RKO (cell line): ENCODE measurements around the gene FNDC3B.
"Not testable (repeated sequence)": the region's sequence is repeated elsewhere in the genome, so short reads cannot be mapped to it uniquely, and the experiment has no call there.

Source experiments
- DNase-seq: peaks from one replicate; pipeline ENCODE4 v3.0.0-alpha.2; 2016; ENCODE audit warnings: low spot score

FNDC3B gene

GRCh38 chr3:172031996-172032395 is 7.4 kb upstream of the FNDC3B start:
- DNase-seq = no peak

GRCh38 chr3:172033396-172033795 is 6.0 kb upstream of the FNDC3B start:
- no peak for DNase-seq

GRCh38 chr3:172034786-172035685 is 4.3 kb upstream of the FNDC3B start:
- peak; percentile 55 for DNase-seq

- DNase-seq = no peak
These were observed 2.7 kb upstream of the FNDC3B start for GRCh38 chr3:172036541-172037215.

GRCh38 chr3:172038798-172039435 is 461 bp upstream of the FNDC3B start:
- peak; percentile 19 for DNase-seq

GRCh38 chr3:172040078-172040980 is 951 bp downstream of the FNDC3B start:
- peak; percentile 77 for DNase-seq

GRCh38 chr3:172040981-172041963 is 1.9 kb downstream of the FNDC3B start:
- DNase-seq = peak; percentile 63

- no peak for DNase-seq
These were observed 2.8 kb downstream of the FNDC3B start for GRCh38 chr3:172042136-172042662.

GRCh38 chr3:172042663-172043179 is 3.3 kb downstream of the FNDC3B start:
- not testable (repeated sequence) for DNase-seq

GRCh38 chr3:172043233-172043632 is 3.9 kb downstream of the FNDC3B start:
- DNase-seq = no peak

- DNase-seq = no peak
These were observed 4.4 kb downstream of the FNDC3B start for GRCh38 chr3:172043766-172044165.

GRCh38 chr3:172044833-172045585 is 5.6 kb downstream of the FNDC3B start:
- no peak for DNase-seq

GRCh38 chr3:172046268-172046915 is 7.0 kb downstream of the FNDC3B start:
- DNase-seq = no peak

GRCh38 chr3:172047567-172048115 is 8.3 kb downstream of the FNDC3B start:
- no peak for DNase-seq

- DNase-seq = no peak
These were observed 9.2 kb downstream of the FNDC3B start for GRCh38 chr3:172048599-172048998.

- DNase-seq = no peak
These were observed 12.1 kb downstream of the FNDC3B start for GRCh38 chr3:172051310-172051956.

GRCh38 chr3:172051957-172052354 is 12.6 kb downstream of the FNDC3B start:
- DNase-seq = no peak

- no peak for DNase-seq
These were observed 13.0 kb downstream of the FNDC3B start for GRCh38 chr3:172052405-172052804.
